K562 (cell line): ENCODE results near the gene ASIC1. TPM values are rescaled to one million over a fixed set of nuclear protein-coding genes. Genes with fewer than 3 reads are reported as not detected.

Experiments
- BMI1 ChIP-seq: fragments of 150-350 bp; IDR thresholded peaks from 2 replicates; pipeline ENCODE4 v1.6.1; 2014; ENCODE audit warnings: low read length
- CBFA2T2 ChIP-seq: fragments of 450-650 bp; conservative IDR thresholded peaks from 2 replicates; pipeline ENCODE4 v1.6.1; 2017; ENCODE audit warnings: mild to moderate bottlenecking
- CC2D1A ChIP-seq: fragments of 450-650 bp; IDR thresholded peaks from 2 replicates; pipeline ENCODE4 v1.6.1; 2017; ENCODE audit warnings: mild to moderate bottlenecking
- HDAC6 ChIP-seq: IDR thresholded peaks from 2 replicates; pipeline ENCODE4 v1.6.1; 2012; ENCODE audit warnings: low read depth, mild to moderate bottlenecking, control low read depth, inconsistent platforms, low read length, moderate library complexity
- LEF1 ChIP-seq: fragments of 450-650 bp; IDR thresholded peaks from 2 replicates; pipeline ENCODE4 v1.6.1; 2016; ENCODE audit warnings: mild to moderate bottlenecking
- MTA2 ChIP-seq: fragments of 450-650 bp; IDR thresholded peaks from 2 replicates; pipeline ENCODE4 v1.6.1; 2016; ENCODE audit warnings: low read depth
- NONO ChIP-seq, 2 experiments: fragments of 200-400 bp in 1 of 2; fragments of 450-650 bp in 1 of 2; formaldehyde crosslinking in 1 of 2; IDR thresholded peaks; 2 replicates each; pipeline ENCODE4 v1.6.1; 2017; ENCODE audit warnings: low read depth in 2 of 2, mild to moderate bottlenecking in 2 of 2, moderate library complexity in 2 of 2, low read length in 1 of 2
- NRF1 ChIP-seq, 2 experiments: fragments of 450-650 bp; IDR thresholded peaks in 1 of 2; conservative IDR thresholded peaks in 1 of 2; 2 replicates each; pipeline ENCODE4 v1.6.1; 2014; ENCODE audit warnings: mild to moderate bottlenecking in 2 of 2
- PKNOX1 ChIP-seq: fragments of 450-650 bp; IDR thresholded peaks from 2 replicates; pipeline ENCODE4 v1.6.1; 2016
- SMARCA4 ChIP-seq: fragments of 450-650 bp; IDR thresholded peaks from 2 replicates; pipeline ENCODE4 v1.6.1; 2016
- TEAD4 ChIP-seq, 2 experiments: sonication (generic) in 1 of 2; formaldehyde crosslinking in 1 of 2; IDR thresholded peaks; 2 replicates each; pipeline versions ENCODE4 v1.6.1 to v1.8.0; 2012 to 2022; ENCODE audit warnings: borderline replicate concordance in 1 of 2, inconsistent platforms in 1 of 2, low read length in 1 of 2, mild to moderate bottlenecking in 1 of 2, missing genetic modification reagents in 1 of 2
- TRIM28 ChIP-seq: fragments of 450-650 bp; IDR thresholded peaks from 2 replicates; pipeline ENCODE4 v1.6.1; 2017
- polyA plus RNA-seq, 8 experiments: library from polyadenylated mRNA; depleted of rRNA in 4 of 8; stranded (reverse) in 5 of 8; unstranded in 3 of 8; fragments of >200 nt; fragmentation: Nextera tagmentation in 2 of 8; fragmentation: Illumina TruSeq in 1 of 8; extraction: Ambion mirVana in 2 of 8; extraction: Trizol in 1 of 8; gene quantifications; 2 replicates each; pipeline versions ENCODE4 v1.2.1 to v1.2.3, GENCODE V29; 2011 to 2014; ENCODE audit warnings: inconsistent platforms in 1 of 8, missing spikeins in 1 of 8
- total RNA-seq, 7 experiments: library from RNA; depleted of rRNA in 6 of 7; stranded (reverse); fragments of >200 nt in 6 of 7; fragmentation: Illumina TruSeq in 2 of 7; extraction: Trizol in 2 of 7; gene quantifications; 2 replicates each; pipeline versions ENCODE4 v1.2.1 to v1.2.3, GENCODE V29; 2011 to 2021; ENCODE audit warnings: low replicate concordance in 1 of 7
- TF ChIP-seq, protein P1 (sequence below), 2 experiments: fragments of 450-650 bp in 1 of 2; sonication (generic) in 1 of 2; formaldehyde crosslinking in 1 of 2; IDR thresholded peaks; 2 replicates each; pipeline versions ENCODE4 v1.7.1 to v1.9.0; 2016 to 2022; ENCODE audit warnings: inconsistent platforms in 1 of 2, mild to moderate bottlenecking in 1 of 2, missing genetic modification reagents in 1 of 2
- TF ChIP-seq, protein P2 (sequence below), 2 experiments: IDR thresholded peaks; 2 replicates each; pipeline ENCODE4 v1.6.1; 2011; ENCODE audit warnings: borderline replicate concordance in 1 of 2, control low read depth in 1 of 2, low read depth in 1 of 2, low read length in 1 of 2, mild to moderate bottlenecking in 1 of 2, mixed read lengths in 1 of 2, moderate library complexity in 1 of 2; ENCODE audit not compliant: insufficient read depth in 1 of 2, insufficient read length in 1 of 2, poor library complexity in 1 of 2, severe bottlenecking in 1 of 2; ENCODE audit errors: extremely low read depth in 1 of 2
- TF ChIP-seq, protein P3 (sequence below), 3 experiments: IDR thresholded peaks in 2 of 3; conservative IDR thresholded peaks in 1 of 3; 2 replicates each; pipeline ENCODE4 v1.5.1; 2011 to 2012; ENCODE audit warnings: low read length in 3 of 3, mild to moderate bottlenecking in 3 of 3, control low read depth in 2 of 3, improper control_type of control experiment in 1 of 3, inconsistent platforms in 1 of 3, low read depth in 1 of 3, mixed read lengths in 1 of 3, moderate library complexity in 1 of 3; ENCODE audit not compliant: insufficient read depth in 2 of 3

The ASIC1 gene
- total and polyA plus RNA-seq, 9 of the 15 experiments (the other 6 are each of a cell fraction or from before 2014, with no cell fraction given): 0.01 to 1.7 (median 0.45) TPM

- TF ChIP-seq MTA2 (peak; percentile 83), LEF1 (peak; percentile 53; the same call in 1 of the 2 replicates), NRF1 (conservative IDR thresholded peaks at IDR 0.05 in 1 of 2, IDR thresholded peaks at IDR 0.05 in 1 of 2) (peak; percentile 49 to 60; a peak in 3 of 4 replicates), HDAC6 (no peak), CBFA2T2 (peak; percentile 88), PKNOX1 (peak; percentile 88), TEAD4 (IDR thresholded peaks at IDR 0.05; ENCODE audit: low read length) (peak; percentile 83), TEAD4 (CRISPR knock-in tag; IDR thresholded peaks at IDR 0.05; ENCODE audit: borderline replicate concordance) (no peak), NONO (IDR thresholded peaks at IDR 0.05; ENCODE audit: low read depth in 2 of 2, low read length in 1 of 2) (peak in 1 of 2 experiments; percentile 67; a peak in 1 of 4 replicates), CC2D1A (peak; percentile 57; the same call in 1 of the 2 replicates), BMI1 (no peak), TRIM28 (no peak), SMARCA4 (peak; percentile 77)
- TF ChIP-seq, protein P1, sequence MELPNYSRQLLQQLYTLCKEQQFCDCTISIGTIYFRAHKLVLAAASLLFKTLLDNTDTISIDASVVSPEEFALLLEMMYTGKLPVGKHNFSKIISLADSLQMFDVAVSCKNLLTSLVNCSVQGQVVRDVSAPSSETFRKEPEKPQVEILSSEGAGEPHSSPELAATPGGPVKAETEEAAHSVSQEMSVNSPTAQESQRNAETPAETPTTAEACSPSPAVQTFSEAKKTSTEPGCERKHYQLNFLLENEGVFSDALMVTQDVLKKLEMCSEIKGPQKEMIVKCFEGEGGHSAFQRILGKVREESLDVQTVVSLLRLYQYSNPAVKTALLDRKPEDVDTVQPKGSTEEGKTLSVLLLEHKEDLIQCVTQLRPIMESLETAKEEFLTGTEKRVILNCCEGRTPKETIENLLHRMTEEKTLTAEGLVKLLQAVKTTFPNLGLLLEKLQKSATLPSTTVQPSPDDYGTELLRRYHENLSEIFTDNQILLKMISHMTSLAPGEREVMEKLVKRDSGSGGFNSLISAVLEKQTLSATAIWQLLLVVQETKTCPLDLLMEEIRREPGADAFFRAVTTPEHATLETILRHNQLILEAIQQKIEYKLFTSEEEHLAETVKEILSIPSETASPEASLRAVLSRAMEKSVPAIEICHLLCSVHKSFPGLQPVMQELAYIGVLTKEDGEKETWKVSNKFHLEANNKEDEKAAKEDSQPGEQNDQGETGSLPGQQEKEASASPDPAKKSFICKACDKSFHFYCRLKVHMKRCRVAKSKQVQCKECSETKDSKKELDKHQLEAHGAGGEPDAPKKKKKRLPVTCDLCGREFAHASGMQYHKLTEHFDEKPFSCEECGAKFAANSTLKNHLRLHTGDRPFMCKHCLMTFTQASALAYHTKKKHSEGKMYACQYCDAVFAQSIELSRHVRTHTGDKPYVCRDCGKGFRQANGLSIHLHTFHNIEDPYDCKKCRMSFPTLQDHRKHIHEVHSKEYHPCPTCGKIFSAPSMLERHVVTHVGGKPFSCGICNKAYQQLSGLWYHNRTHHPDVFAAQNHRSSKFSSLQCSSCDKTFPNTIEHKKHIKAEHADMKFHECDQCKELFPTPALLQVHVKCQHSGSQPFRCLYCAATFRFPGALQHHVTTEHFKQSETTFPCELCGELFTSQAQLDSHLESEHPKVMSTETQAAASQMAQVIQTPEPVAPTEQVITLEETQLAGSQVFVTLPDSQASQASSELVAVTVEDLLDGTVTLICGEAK (IDR thresholded peaks at IDR 0.05): no peak
- TF ChIP-seq, protein P1 (CRISPR knock-in tag; IDR thresholded peaks at IDR 0.05): no peak
- TF ChIP-seq, protein P2, sequence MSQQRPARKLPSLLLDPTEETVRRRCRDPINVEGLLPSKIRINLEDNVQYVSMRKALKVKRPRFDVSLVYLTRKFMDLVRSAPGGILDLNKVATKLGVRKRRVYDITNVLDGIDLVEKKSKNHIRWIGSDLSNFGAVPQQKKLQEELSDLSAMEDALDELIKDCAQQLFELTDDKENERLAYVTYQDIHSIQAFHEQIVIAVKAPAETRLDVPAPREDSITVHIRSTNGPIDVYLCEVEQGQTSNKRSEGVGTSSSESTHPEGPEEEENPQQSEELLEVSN (IDR thresholded peaks at IDR 0.05; ENCODE audit: borderline replicate concordance in 1 of 2, extremely low read depth in 1 of 2, insufficient read depth in 1 of 2, insufficient read length in 1 of 2, low read depth in 1 of 2, low read length in 1 of 2, poor library complexity in 1 of 2, severe bottlenecking in 1 of 2): no peak
- TF ChIP-seq, protein P3, sequence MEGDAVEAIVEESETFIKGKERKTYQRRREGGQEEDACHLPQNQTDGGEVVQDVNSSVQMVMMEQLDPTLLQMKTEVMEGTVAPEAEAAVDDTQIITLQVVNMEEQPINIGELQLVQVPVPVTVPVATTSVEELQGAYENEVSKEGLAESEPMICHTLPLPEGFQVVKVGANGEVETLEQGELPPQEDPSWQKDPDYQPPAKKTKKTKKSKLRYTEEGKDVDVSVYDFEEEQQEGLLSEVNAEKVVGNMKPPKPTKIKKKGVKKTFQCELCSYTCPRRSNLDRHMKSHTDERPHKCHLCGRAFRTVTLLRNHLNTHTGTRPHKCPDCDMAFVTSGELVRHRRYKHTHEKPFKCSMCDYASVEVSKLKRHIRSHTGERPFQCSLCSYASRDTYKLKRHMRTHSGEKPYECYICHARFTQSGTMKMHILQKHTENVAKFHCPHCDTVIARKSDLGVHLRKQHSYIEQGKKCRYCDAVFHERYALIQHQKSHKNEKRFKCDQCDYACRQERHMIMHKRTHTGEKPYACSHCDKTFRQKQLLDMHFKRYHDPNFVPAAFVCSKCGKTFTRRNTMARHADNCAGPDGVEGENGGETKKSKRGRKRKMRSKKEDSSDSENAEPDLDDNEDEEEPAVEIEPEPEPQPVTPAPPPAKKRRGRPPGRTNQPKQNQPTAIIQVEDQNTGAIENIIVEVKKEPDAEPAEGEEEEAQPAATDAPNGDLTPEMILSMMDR (IDR thresholded peaks at IDR 0.05 in 2 of 3, conservative IDR thresholded peaks at IDR 0.05 in 1 of 3; ENCODE audit: insufficient read depth in 2 of 3, low read depth in 1 of 3, low read length in 3 of 3): peak; percentile 24 to 28 (median 28); a peak in 2 of 6 replicates
Observed at GRCh38 chr12:50041962-50042361, 15.4 kb upstream of the ASIC1 start (continued).
